Omental fat pad (tissue), 4 donors: Measurements from ENCODE around the gene LRRC28. TPM values are rescaled to one million over a fixed set of nuclear protein-coding genes. Genes with fewer than 3 reads are reported as not detected.
A peak's percentile ranks its signal among the peaks of the same experiment; 100 is the strongest.

ENCODE experiments used
- ATAC-seq: fragments of 150-250 bp; one replicate; pipeline ENCODE4 v1.9.1; 2016; ENCODE audit warnings: mild to moderate bottlenecking, moderate library complexity; ENCODE audit not compliant: low FRiP score
- DNase-seq: peaks from one replicate; pipeline ENCODE4 v3.0.0-alpha.2; 2019; ENCODE audit warnings: low spot score
- CTCF ChIP-seq, 3 donors: fragments of 450-650 bp; IDR thresholded peaks; one replicate each; pipeline ENCODE4 v1.5.1; 2016 to 2017; ENCODE audit warnings: antibody characterized with exemption in 3 of 3, mild to moderate bottlenecking in 3 of 3, moderate library complexity in 2 of 3
- total RNA-seq, 4 donors: library from RNA; depleted of rRNA; stranded (reverse); fragments of >200 nt; gene quantifications; one replicate each; pipeline ENCODE4 v1.1.0, GENCODE V29; 2016

LRRC28 gene
- total RNA-seq, 4 donors from 2014 or later, result 27.6 to 32.3 (median 30.5) TPM

GRCh38 chr15:99406716-99407487, 155.6 kb downstream of the LRRC28 start:
- ATAC-seq, result no peak
- DNase-seq, result no peak
- no peak for TF ChIP-seq CTCF (IDR thresholded peaks at IDR 0.05)

GRCh38 chr15:99407716-99408115, 156.4 kb downstream of the LRRC28 start:
- no peak for TF ChIP-seq CTCF (IDR thresholded peaks at IDR 0.05)
- ATAC-seq, result peak; percentile 4
- no peak for DNase-seq

GRCh38 chr15:99408236-99409096, 157.2 kb downstream of the LRRC28 start:
- DNase-seq (no peak), ATAC-seq (peak; percentile 45)
- no peak for TF ChIP-seq CTCF (IDR thresholded peaks at IDR 0.05)

- DNase-seq (no peak), ATAC-seq (no peak)
- TF ChIP-seq CTCF (IDR thresholded peaks at IDR 0.05), result no peak
Observed at GRCh38 chr15:99409097-99409473, 157.8 kb downstream of the LRRC28 start.

GRCh38 chr15:99409560-99409959, 158.3 kb downstream of the LRRC28 start:
- TF ChIP-seq CTCF (IDR thresholded peaks at IDR 0.05), result no peak
- DNase-seq (no peak), ATAC-seq (no peak)

- TF ChIP-seq CTCF (IDR thresholded peaks at IDR 0.05), result no peak
- ATAC-seq (no peak), DNase-seq (no peak)
Observed at GRCh38 chr15:99410477-99410876, 159.2 kb downstream of the LRRC28 start.
